ES-I3 (cell line): ENCODE measurements around the gene L1CAM.
"Not testable (repeated sequence)": the region's sequence is repeated elsewhere in the genome, so short reads cannot be mapped to it uniquely, and the experiment has no call there.

Experiments used
- H3K36me3 ChIP-seq: 2 replicates; pipeline ENCODE4 v1.6.1; 2013; ENCODE audit warnings: mild to moderate bottlenecking, low read length, control low read depth, moderate library complexity; ENCODE audit not compliant: insufficient read depth
- H3K4me1 ChIP-seq: 2 replicates; pipeline ENCODE4 v1.6.1; 2013; ENCODE audit warnings: mild to moderate bottlenecking, control low read depth, low read length; ENCODE audit not compliant: insufficient read depth
- H3K9ac ChIP-seq: 2 replicates; pipeline ENCODE4 v1.6.1; 2013; ENCODE audit warnings: low read depth, mild to moderate bottlenecking, low read length, moderate library complexity
- H3K9me3 ChIP-seq: 2 replicates; pipeline ENCODE4 v1.6.1; 2013; ENCODE audit warnings: mild to moderate bottlenecking, low read length, moderate library complexity; ENCODE audit not compliant: control insufficient read depth, insufficient read depth

The L1CAM gene

DNA sequence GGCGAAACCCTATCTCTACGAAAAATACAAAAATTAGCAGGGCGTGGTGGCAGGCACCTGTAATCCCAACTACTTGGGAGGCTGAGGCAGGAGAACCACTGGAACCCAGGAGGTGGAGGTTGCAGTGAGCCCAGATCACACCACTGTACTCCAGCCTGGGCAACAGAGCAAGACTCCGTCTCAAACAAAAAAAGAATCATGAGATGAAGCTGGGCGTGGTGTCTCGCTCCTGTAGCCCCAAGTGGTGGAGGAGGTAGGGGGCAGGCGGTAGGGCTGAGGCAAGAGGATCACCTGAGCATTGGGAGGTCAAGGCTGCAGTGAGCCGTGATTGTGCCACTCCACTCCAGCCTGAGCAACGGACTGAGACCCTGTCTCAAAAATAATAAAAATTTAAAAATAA, 67.9 kb downstream of the L1CAM start:
- peaks cover 14% of the 10 kb centered on the region for H3K4me1 ChIP-seq
- not testable (repeated sequence) for H3K9me3 ChIP-seq, H3K36me3 ChIP-seq, H3K9ac ChIP-seq

DNA sequence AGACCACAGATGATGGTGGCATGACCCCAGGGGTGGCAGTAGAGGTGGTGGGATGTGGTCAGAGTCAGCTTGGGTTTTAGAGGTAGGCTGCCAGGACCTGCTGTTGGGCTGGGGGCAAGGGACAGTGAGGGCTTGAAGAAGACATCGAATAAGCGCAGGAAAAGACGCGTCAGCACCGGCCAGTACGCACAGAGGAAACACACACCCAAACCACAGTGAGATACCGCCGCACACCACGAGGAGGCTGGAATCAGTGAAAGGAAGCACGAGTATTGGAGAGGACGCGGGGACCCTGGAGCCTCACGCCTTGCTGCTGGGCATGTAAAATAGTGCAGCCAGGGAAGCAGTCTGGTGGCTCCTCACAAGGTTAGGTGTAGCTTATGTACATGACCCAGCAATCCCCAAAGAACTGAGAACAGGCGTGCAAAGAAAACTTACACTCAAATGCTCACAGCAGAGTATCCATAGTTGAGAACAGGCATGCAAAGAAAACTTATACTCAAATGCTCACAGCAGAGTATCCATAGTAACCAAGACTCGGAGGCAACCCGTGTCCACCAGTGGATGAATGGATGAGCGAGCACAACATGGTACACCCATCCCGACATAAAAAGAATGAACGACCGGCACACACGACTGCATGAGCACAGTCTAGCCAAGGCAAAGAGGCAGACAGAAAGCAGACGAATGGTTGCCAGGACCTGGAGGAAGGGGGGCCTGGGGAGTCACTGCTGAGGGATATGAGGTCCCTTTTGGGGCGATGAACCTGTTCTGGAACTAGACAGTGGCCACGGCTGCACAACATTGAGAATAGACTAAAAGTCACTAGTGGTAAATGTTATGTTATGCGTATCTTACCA, 68.9 kb downstream of the L1CAM start:
- Histone ChIP-seq H3K9ac (no peak overlapping the region), H3K36me3 (0 out of 2 replicates have a peak, but pooled peaks cover 2% of the 10 kb centered on the region), H3K9me3 (no peaks in the 10 kb centered on the region), H3K4me1 (peaks cover 19% of the 10 kb centered on the region)

DNA sequence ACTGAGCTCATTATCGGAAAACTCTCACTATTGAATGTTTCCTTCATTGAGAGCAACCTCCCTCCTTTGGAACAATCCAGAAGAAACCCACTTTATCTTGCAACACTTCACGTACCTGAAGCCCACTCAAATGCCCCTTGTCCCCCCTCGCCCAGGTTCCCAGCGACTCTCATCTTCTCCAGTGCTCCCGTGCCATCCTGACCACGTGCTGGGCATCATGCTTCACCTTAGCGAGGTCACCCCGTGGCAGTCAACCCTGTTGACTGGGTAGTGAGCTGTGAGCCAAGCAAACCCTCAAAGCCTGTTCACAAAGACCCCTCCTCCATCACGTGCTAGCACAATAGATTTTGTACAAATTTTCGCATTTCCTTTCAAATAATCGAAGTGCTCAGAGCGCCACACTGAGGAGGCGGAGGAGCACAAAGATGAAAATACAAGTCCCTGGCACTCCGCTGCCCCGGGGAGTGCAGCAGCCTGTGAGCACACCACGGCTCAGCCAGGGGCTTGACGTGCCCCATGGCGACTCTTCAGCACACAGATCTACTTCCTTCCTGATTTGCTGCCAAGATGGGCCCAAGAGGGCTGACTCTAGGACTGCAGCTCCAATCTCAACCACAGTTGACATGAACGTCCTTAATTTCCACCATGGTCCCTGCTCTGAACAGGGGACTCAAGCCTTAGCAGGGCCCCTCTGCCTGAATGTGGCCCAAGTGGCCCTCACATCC, 71.2 kb downstream of the L1CAM start:
- Histone ChIP-seq H3K9ac (no peak overlapping the region), H3K4me1 (peaks cover 10% of the 10 kb centered on the region; the same call in 1 of the 2 replicates), H3K9me3 (no peaks in the 10 kb centered on the region)

GRCh38 chrX:153813161-153813560, 72.8 kb downstream of the L1CAM start:
- no peaks in the 10 kb centered on the region for H3K36me3 ChIP-seq
- peaks cover 6% of the 10 kb centered on the region; the same call in 1 of the 2 replicates for H3K4me1 ChIP-seq
- H3K9me3 ChIP-seq, result no peaks in the 10 kb centered on the region
- no peak overlapping the region for H3K9ac ChIP-seq

More for the DNA sequence above, 71.2 kb downstream of the L1CAM start:
- no peaks in the 10 kb centered on the region for H3K36me3 ChIP-seq

DNA sequence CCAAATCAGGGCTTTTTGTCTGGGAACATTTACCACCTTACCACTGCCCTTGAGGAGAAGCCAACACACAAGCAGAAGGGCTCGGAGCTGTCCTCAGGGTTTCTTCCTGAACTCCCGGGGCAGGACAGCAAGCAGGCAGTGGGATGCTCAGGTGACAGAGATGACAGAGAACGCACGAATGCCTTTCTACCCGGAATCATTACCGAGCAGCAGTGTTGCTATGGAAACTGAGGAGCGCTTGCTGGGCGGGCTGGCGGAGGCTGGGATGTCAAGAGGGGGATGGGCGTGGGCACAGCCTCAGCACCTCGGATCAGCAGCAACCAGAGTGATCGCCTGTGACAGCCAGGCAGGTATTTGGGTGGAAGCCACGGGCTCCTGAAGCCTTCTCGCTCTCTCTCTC, 73.8 kb downstream of the L1CAM start:
- H3K36me3 ChIP-seq, result no peaks in the 10 kb centered on the region
- H3K9me3 ChIP-seq, result no peaks in the 10 kb centered on the region
- peaks cover 6% of the 10 kb centered on the region; the same call in 1 of the 2 replicates for H3K4me1 ChIP-seq
- no peak overlapping the region for H3K9ac ChIP-seq
